ENCODE results near the gene SERPINA1.

- TF ChIP-seq CTCF (IDR thresholded peaks at IDR 0.05) (no peak), POLR2AphosphoS5 (IDR thresholded peaks at IDR 0.05; ENCODE audit: low read depth, low read length) (no peak), REST (IDR thresholded peaks at IDR 0.05; ENCODE audit: insufficient read depth in 1 of 2, low read depth in 2 of 2, low read length in 1 of 2) (no peak), SIN3A (IDR thresholded peaks at IDR 0.05; ENCODE audit: borderline replicate concordance, insufficient read depth, low read depth, low read length) (no peak)
These were observed 17.1 kb upstream of the SERPINA1 start for GRCh38 chr14:94405486-94405885.

Data from Panc1 (cell line).